Astrocyte (in vitro differentiated cells and primary cell): Measurements from ENCODE around the gene HNF1B. TPM values are rescaled to one million over a fixed set of nuclear protein-coding genes. Genes with fewer than 3 reads are reported as not detected.
A peak's percentile ranks its signal among the peaks of the same experiment; 100 is the strongest.

Source experiments
- DNase-seq: peaks from one replicate; pipeline ENCODE4 v3.0.0-alpha.2; 2010; ENCODE audit warnings: low read depth
- FAIRE-seq: peaks from 2 replicates; lab custom pipeline; 2011; peaks lifted over from hg19 to GRCh38; lab: Jason Lieb, UNC
- H2AFZ ChIP-seq: 2 replicates; pipeline ENCODE4 v1.6.0; 2012; ENCODE audit warnings: low read depth, low read length, inconsistent platforms
- H3K27ac ChIP-seq: 2 replicates; pipeline ENCODE4 v1.5.1; 2011; ENCODE audit warnings: low read depth, low read length, inconsistent platforms
- H3K27me3 ChIP-seq: 2 replicates; pipeline ENCODE4 v1.6.0; 2011; ENCODE audit warnings: low read length, inconsistent platforms; ENCODE audit not compliant: insufficient read depth
- H3K36me3 ChIP-seq: 2 replicates; pipeline ENCODE4 v1.5.1; 2011; ENCODE audit warnings: low read length, inconsistent platforms; ENCODE audit not compliant: insufficient read depth
- H3K4me1 ChIP-seq: 2 replicates; pipeline ENCODE4 v1.5.1; 2011; ENCODE audit warnings: low read length, inconsistent platforms; ENCODE audit not compliant: insufficient read depth
- H3K4me2 ChIP-seq: 2 replicates; pipeline ENCODE4 v1.6.0; 2012; ENCODE audit warnings: low read length, inconsistent platforms
- H3K4me3 ChIP-seq: 2 replicates; pipeline ENCODE4 v1.5.1; 2011; ENCODE audit warnings: low read depth, mild to moderate bottlenecking, low read length, inconsistent platforms; ENCODE audit not compliant: insufficient read depth
- H3K79me2 ChIP-seq: 2 replicates; pipeline ENCODE4 v1.6.0; 2012; ENCODE audit warnings: mild to moderate bottlenecking, low read length, inconsistent platforms; ENCODE audit not compliant: insufficient read depth
- H3K9ac ChIP-seq: 2 replicates; pipeline ENCODE4 v1.6.0; 2012; ENCODE audit warnings: mild to moderate bottlenecking, low read length, inconsistent platforms
- H3K9me3 ChIP-seq: 2 replicates; pipeline ENCODE4 v1.5.1; 2012; ENCODE audit warnings: low read depth, mild to moderate bottlenecking, low read length, inconsistent platforms; ENCODE audit not compliant: insufficient read depth
- H4K20me1 ChIP-seq: 2 replicates; pipeline ENCODE4 v1.6.0; 2012; ENCODE audit warnings: low read length, inconsistent platforms; ENCODE audit not compliant: insufficient read depth
- H3K27ac Mint-ChIP-seq: one replicate; pipeline ENCODE4 v1.8.0; 2021; ENCODE audit warnings: mild to moderate bottlenecking, mixed read lengths; ENCODE audit not compliant: unreplicated experiment
- H3K27me3 Mint-ChIP-seq: one replicate; pipeline ENCODE4 v1.8.0; 2021; ENCODE audit warnings: low read depth, mixed read lengths; ENCODE audit not compliant: unreplicated experiment
- H3K36me3 Mint-ChIP-seq: one replicate; pipeline ENCODE4 v1.8.0; 2021; ENCODE audit warnings: low read depth, mixed read lengths; ENCODE audit not compliant: unreplicated experiment
- H3K4me1 Mint-ChIP-seq: one replicate; pipeline ENCODE4 v1.8.0; 2021; ENCODE audit warnings: low read depth, mixed read lengths; ENCODE audit not compliant: unreplicated experiment
- H3K4me3 Mint-ChIP-seq: one replicate; pipeline ENCODE4 v1.8.0; 2021; ENCODE audit warnings: mild to moderate bottlenecking, moderate library complexity, mixed read lengths; ENCODE audit not compliant: unreplicated experiment
- H3K9me3 Mint-ChIP-seq: one replicate; pipeline ENCODE4 v1.8.0; 2021; ENCODE audit warnings: mild to moderate bottlenecking, mixed read lengths; ENCODE audit not compliant: unreplicated experiment
- EZH2 ChIP-seq: IDR thresholded peaks from 2 replicates; pipeline ENCODE4 v1.6.1; 2012; ENCODE audit warnings: mild to moderate bottlenecking, low read length, inconsistent platforms; ENCODE audit not compliant: insufficient read depth
- total RNA-seq: library from RNA; stranded (reverse); gene quantifications from 2 replicates; pipeline ENCODE4 v1.2.1, GENCODE V29; 2021
- TF ChIP-seq, protein P1 (sequence below): IDR thresholded peaks from 2 replicates; pipeline ENCODE4 v1.5.1; 2011; ENCODE audit warnings: low read depth, mild to moderate bottlenecking, inconsistent platforms, low read length, moderate library complexity; ENCODE audit not compliant: insufficient read depth

Gene HNF1B
- total RNA-seq, 1 donor from 2014 or later: 15.6 TPM

DNA sequence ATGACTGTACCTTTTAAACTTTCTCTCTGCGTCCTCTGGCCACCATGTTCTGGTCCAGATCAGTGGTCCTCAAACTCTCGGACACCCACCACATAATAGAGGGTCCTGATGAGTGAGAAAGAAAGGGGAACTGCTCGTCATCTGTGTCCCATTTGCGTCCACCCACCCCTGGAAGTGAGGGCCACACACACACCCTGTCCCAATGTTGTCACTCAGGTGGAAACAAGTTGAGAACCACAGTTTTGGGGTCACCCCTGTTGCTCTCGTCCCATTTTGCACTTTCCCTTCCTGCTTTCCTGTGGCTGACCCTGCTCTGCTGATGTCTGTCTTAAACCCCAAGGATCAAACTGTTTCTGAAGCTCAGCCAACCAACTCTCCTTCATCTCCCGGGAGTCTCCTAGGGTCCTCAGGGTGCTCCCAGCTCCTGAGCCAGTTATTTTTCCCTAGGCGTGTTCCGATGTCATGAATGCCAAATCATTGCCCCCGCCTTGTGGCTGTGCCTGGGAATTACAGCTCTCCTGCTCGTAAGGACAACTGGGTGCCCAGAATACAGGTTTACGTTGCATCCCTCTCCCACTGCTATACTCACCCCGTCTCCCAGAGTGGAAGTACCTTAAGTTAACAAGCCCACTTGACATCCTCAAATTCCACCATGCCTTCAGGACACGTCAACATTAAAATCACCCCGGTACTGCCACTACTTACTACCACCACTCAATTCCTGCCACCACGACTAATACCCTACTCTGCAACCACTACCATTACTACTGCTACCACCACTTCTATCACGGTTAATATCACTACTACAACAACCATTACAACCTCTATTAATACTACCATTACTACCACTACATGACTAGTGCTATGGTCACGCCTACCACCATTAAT lies 26.0 kb upstream of the HNF1B start:
- Mint-ChIP-seq H3K27me3 (peaks cover 19% of the 10 kb centered on the region), H3K9me3 (peaks cover 6% of the 10 kb centered on the region), H3K4me3 (no peak overlapping the region), H3K27ac (no peak overlapping the region), H3K36me3 (no peaks in the 10 kb centered on the region), H3K4me1 (no peaks in the 10 kb centered on the region)
- no peak overlapping the region for H3K9ac ChIP-seq
- TF ChIP-seq, protein P1, sequence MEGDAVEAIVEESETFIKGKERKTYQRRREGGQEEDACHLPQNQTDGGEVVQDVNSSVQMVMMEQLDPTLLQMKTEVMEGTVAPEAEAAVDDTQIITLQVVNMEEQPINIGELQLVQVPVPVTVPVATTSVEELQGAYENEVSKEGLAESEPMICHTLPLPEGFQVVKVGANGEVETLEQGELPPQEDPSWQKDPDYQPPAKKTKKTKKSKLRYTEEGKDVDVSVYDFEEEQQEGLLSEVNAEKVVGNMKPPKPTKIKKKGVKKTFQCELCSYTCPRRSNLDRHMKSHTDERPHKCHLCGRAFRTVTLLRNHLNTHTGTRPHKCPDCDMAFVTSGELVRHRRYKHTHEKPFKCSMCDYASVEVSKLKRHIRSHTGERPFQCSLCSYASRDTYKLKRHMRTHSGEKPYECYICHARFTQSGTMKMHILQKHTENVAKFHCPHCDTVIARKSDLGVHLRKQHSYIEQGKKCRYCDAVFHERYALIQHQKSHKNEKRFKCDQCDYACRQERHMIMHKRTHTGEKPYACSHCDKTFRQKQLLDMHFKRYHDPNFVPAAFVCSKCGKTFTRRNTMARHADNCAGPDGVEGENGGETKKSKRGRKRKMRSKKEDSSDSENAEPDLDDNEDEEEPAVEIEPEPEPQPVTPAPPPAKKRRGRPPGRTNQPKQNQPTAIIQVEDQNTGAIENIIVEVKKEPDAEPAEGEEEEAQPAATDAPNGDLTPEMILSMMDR: peak; percentile 77
- TF ChIP-seq EZH2: no peak
- no peak for FAIRE-seq
- no peak overlapping the region for H3K4me2 ChIP-seq
- no peak overlapping the region for H3K27ac ChIP-seq
- no peaks in the 10 kb centered on the region for H3K27me3 ChIP-seq
- H2AFZ ChIP-seq: no peak overlapping the region
- no peaks in the 10 kb centered on the region for H4K20me1 ChIP-seq
- H3K4me1 ChIP-seq: no peaks in the 10 kb centered on the region
- H3K36me3 ChIP-seq: no peaks in the 10 kb centered on the region
- H3K9me3 ChIP-seq: peaks cover 4% of the 10 kb centered on the region
- DNase-seq: peak; percentile 27
- no peaks in the 10 kb centered on the region for H3K79me2 ChIP-seq
- no peak overlapping the region for H3K4me3 ChIP-seq

DNA sequence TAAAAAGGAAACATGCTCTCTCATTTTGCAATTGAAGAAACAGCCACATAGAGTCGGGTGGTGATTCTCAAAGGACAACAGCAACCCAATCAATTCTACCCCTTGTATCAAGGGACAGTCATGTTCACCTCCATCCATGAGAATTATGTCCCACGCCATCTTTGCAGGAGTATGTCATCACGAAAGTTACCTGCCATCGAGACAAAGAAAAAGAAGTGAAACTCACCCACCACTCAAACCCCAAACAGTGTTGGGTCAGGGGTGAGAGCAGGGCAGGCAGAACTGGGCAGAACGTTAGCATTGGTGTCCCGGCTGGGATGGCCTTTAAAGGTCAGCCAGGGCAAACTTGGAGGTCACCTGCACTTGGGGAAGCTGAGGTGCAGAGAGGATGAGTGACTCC lies 24.2 kb upstream of the HNF1B start:
- Mint-ChIP-seq H3K27ac (no peak overlapping the region), H3K9me3 (peaks cover 9% of the 10 kb centered on the region), H3K36me3 (no peaks in the 10 kb centered on the region), H3K27me3 (peaks cover 26% of the 10 kb centered on the region), H3K4me3 (no peak overlapping the region), H3K4me1 (peaks cover 10% of the 10 kb centered on the region)
- Histone ChIP-seq H3K9ac (no peak overlapping the region), H3K4me1 (no peaks in the 10 kb centered on the region), H3K27me3 (no peaks in the 10 kb centered on the region), H2AFZ (no peak overlapping the region), H3K27ac (no peak overlapping the region), H3K36me3 (no peaks in the 10 kb centered on the region), H4K20me1 (no peaks in the 10 kb centered on the region), H3K79me2 (no peaks in the 10 kb centered on the region), H3K9me3 (peaks cover 4% of the 10 kb centered on the region), H3K4me3 (no peak overlapping the region), H3K4me2 (no peak overlapping the region)
- TF ChIP-seq, protein P1: no peak
- no peak for TF ChIP-seq EZH2
- FAIRE-seq: no peak
- DNase-seq: no peak

DNA sequence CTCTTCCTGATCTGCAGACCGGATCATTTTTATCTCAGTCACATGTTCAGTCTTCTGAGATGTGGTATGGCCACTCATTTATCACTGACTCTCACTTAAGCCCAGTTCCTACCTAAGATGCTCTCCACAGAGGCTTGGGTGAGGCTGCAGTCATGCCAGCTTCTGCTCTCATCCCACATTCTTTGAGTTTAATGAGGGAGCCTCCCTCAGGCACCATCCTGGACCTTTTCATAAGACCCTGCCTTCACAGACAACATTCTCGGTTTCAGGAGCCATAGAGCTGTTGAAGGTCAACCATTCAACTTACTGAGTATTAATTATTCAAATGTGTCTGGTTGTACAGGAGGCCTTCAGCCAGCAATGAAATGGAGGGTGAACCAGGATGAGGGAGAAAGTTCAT lies 23.6 kb upstream of the HNF1B start:
- DNase-seq: no peak
- H3K27me3 Mint-ChIP-seq: peaks cover 26% of the 10 kb centered on the region
- Histone ChIP-seq H3K4me1 (no peaks in the 10 kb centered on the region), H4K20me1 (no peaks in the 10 kb centered on the region), H3K79me2 (no peaks in the 10 kb centered on the region), H3K27me3 (no peaks in the 10 kb centered on the region), H3K9me3 (peaks cover 4% of the 10 kb centered on the region), H3K4me3 (no peak overlapping the region), H2AFZ (no peak overlapping the region), H3K27ac (no peak overlapping the region), H3K9ac (no peak overlapping the region), H3K4me2 (no peak overlapping the region), H3K36me3 (no peaks in the 10 kb centered on the region)
- no peak for FAIRE-seq
- H3K4me3 Mint-ChIP-seq: no peak overlapping the region
- H3K36me3 Mint-ChIP-seq: no peaks in the 10 kb centered on the region
- no peak for TF ChIP-seq EZH2
- TF ChIP-seq, protein P1: no peak
- peaks cover 10% of the 10 kb centered on the region for H3K4me1 Mint-ChIP-seq
- H3K9me3 Mint-ChIP-seq: peaks cover 9% of the 10 kb centered on the region
- no peak overlapping the region for H3K27ac Mint-ChIP-seq
